Colonic mucosa (tissue), 4 donors: ENCODE measurements around the gene DNM2. TPM values are rescaled to one million over a fixed set of nuclear protein-coding genes. Genes with fewer than 3 reads are reported as not detected.

Source experiments
- DNase-seq: peaks from one replicate; pipeline ENCODE4 v3.0.0-alpha.2; 2020
- H3K27ac ChIP-seq: fragments of 200-600 bp; one replicate; pipeline ENCODE4 v1.8.0; 2021
- H3K27me3 ChIP-seq: fragments of 200-600 bp; one replicate; pipeline ENCODE4 v1.8.0; 2021
- H3K36me3 ChIP-seq: fragments of 200-600 bp; one replicate; pipeline ENCODE4 v1.8.0; 2021
- H3K4me1 ChIP-seq: fragments of 200-600 bp; one replicate; pipeline ENCODE4 v1.8.0; 2021; ENCODE audit warnings: mild to moderate bottlenecking
- H3K4me3 ChIP-seq: fragments of 200-600 bp; one replicate; pipeline ENCODE4 v1.8.0; 2021
- H3K9ac ChIP-seq, 2 donors: one replicate each; pipeline ENCODE4 v1.7.0; 2013; ENCODE audit warnings: control low read depth in 2 of 2, low read depth in 2 of 2, low read length in 2 of 2
- H3K9me3 ChIP-seq: fragments of 200-600 bp; one replicate; pipeline ENCODE4 v1.8.0; 2021
- CTCF ChIP-seq: fragments of 200-600 bp; IDR thresholded peaks from one replicate; pipeline ENCODE4 v1.8.0; 2022; ENCODE audit warnings: antibody characterized with exemption, mild to moderate bottlenecking
- intact Hi-C: fragments of 100-400 bp; cut with DNase I; formaldehyde crosslinking; loops from one replicate; pipeline ENCODE4 v1.14.1; 2022
- total RNA-seq, 2 donors: library from RNA; stranded (reverse); fragmentation: NEBNext Ultra II Directional in 1 of 2; extraction: Animal tissue kit (Norgen Biotek cat#: 25700) in 1 of 2; gene quantifications; one replicate each; pipeline ENCODE4 v1.2.1, GENCODE V29; 2021
- donor health status: healthy.
- donor health status: DM: no; HTN: no; CAD: no.
- donor health status: DM: no; HTN: no; CAD: no.

Gene DNM2
- total RNA-seq, 2 donors from 2014 or later, result 450 to 461 TPM

GRCh38 chr19:10727685-10728201 lies 9.9 kb downstream of the DNM2 start:
- Histone ChIP-seq H3K27me3 (no peaks in the 10 kb centered on the region), H3K4me1 (peaks cover 23% of the 10 kb centered on the region), H3K27ac (no peak overlapping the region), H3K4me3 (no peak overlapping the region), H3K9ac (peak overlapping the region in 1 of 2 donors; percentile 66), H3K36me3 (no peaks in the 10 kb centered on the region), H3K9me3 (no peaks in the 10 kb centered on the region)
- TF ChIP-seq CTCF, result no peak
- intact Hi-C loops, result no loop called here
- DNase-seq, result no peak

DNA sequence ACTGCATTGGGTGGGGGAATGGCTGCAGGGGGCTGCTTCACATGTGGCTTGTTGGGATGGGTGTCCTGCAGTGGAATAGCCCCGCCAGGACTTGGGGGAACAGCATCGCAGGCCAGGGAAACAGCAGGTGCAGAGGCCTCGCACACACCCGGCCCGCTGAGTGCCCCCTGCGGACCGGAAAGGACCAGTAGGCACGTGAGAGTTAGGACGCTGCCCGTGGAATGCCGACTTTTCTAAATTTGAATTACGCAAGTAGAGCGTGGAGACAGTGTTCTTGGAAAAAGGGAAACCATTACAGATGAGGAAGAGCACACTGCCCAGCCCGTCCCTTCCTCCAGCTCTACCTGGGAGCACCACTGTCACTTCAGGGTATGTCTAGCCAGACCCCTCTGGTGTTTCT lies 11.5 kb downstream of the DNM2 start:
- no peaks in the 10 kb centered on the region for H3K27me3 ChIP-seq
- no peak overlapping the region for H3K27ac ChIP-seq
- intact Hi-C loops, result no loop called here
- peaks cover 23% of the 10 kb centered on the region for H3K4me1 ChIP-seq
- no peaks in the 10 kb centered on the region for H3K9me3 ChIP-seq
- no peaks in the 10 kb centered on the region for H3K36me3 ChIP-seq
- H3K9ac ChIP-seq, result peak overlapping the region in 1 of 2 donors; percentile 26
- TF ChIP-seq CTCF, result no peak
- no peak overlapping the region for H3K4me3 ChIP-seq
- DNase-seq, result no peak

GRCh38 chr19:10730932-10731331 lies 13.1 kb downstream of the DNM2 start:
- Histone ChIP-seq H3K9ac (peak overlapping the region; percentile 16 to 39), H3K4me1 (peaks cover 26% of the 10 kb centered on the region), H3K27ac (peak overlapping the region; percentile 53), H3K9me3 (no peaks in the 10 kb centered on the region), H3K36me3 (no peaks in the 10 kb centered on the region), H3K4me3 (no peak overlapping the region), H3K27me3 (no peaks in the 10 kb centered on the region)
- no peak for DNase-seq
- intact Hi-C loops, result no loop called here
- TF ChIP-seq CTCF, result no peak

GRCh38 chr19:10735741-10736140 lies 17.9 kb downstream of the DNM2 start:
- TF ChIP-seq CTCF, result no peak
- Histone ChIP-seq H3K4me3 (no peak overlapping the region), H3K4me1 (peaks cover 32% of the 10 kb centered on the region), H3K36me3 (no peaks in the 10 kb centered on the region), H3K9ac (no peak overlapping the region), H3K27me3 (no peaks in the 10 kb centered on the region), H3K9me3 (no peaks in the 10 kb centered on the region), H3K27ac (peak overlapping the region; percentile 95)
- intact Hi-C loops, result no loop called here
- DNase-seq, result no peak

GRCh38 chr19:10736189-10736588 lies 18.3 kb downstream of the DNM2 start:
- Histone ChIP-seq H3K4me1 (peaks cover 28% of the 10 kb centered on the region), H3K9ac (peak overlapping the region in 1 of 2 donors; percentile 74), H3K27me3 (no peaks in the 10 kb centered on the region), H3K9me3 (no peaks in the 10 kb centered on the region), H3K4me3 (no peak overlapping the region), H3K27ac (peak overlapping the region; percentile 95), H3K36me3 (no peaks in the 10 kb centered on the region)
- DNase-seq, result no peak
- TF ChIP-seq CTCF, result no peak
- intact Hi-C loops, result no loop called here
